ENCODE results near the gene TTBK2.

DNA sequence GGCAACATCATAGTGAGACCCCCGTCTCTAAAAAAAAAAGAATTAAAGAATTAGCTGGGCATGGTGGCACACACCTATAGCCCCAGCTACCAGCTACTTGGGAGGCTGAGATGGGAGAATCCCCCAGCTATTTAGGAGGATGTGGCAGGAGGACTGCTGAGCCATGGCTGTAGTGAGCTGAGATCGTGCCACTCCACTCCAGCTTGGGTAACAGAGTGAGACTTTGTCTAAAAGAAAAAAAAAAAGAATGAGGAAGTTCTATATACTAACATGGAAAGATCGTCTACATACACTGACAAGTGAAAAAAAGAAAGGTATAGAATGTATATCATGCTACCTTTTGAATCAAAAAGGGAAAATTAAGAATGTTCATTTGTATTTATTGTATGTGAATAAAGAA is 99.8 kb downstream of the TTBK2 start:
- no peak for TF ChIP-seq EZH2 (IDR thresholded peaks at IDR 0.05; ENCODE audit: borderline replicate concordance, insufficient read depth, low read length, poor library complexity, severe bottlenecking)
- no peak for TF ChIP-seq TAF1 (IDR thresholded peaks at IDR 0.05; ENCODE audit: low read depth)
- no peak for TF ChIP-seq POLR2AphosphoS5 (IDR thresholded peaks at IDR 0.05)
- TF ChIP-seq, protein P1, sequence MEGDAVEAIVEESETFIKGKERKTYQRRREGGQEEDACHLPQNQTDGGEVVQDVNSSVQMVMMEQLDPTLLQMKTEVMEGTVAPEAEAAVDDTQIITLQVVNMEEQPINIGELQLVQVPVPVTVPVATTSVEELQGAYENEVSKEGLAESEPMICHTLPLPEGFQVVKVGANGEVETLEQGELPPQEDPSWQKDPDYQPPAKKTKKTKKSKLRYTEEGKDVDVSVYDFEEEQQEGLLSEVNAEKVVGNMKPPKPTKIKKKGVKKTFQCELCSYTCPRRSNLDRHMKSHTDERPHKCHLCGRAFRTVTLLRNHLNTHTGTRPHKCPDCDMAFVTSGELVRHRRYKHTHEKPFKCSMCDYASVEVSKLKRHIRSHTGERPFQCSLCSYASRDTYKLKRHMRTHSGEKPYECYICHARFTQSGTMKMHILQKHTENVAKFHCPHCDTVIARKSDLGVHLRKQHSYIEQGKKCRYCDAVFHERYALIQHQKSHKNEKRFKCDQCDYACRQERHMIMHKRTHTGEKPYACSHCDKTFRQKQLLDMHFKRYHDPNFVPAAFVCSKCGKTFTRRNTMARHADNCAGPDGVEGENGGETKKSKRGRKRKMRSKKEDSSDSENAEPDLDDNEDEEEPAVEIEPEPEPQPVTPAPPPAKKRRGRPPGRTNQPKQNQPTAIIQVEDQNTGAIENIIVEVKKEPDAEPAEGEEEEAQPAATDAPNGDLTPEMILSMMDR (IDR thresholded peaks at IDR 0.05; ENCODE audit: poor library complexity, severe bottlenecking) = no peak
- TF ChIP-seq REST (IDR thresholded peaks at IDR 0.05; ENCODE audit: borderline replicate concordance) = no peak
- no peak for TF ChIP-seq EP300 (conservative IDR thresholded peaks at IDR 0.05; ENCODE audit: poor library complexity, severe bottlenecking)
- TF ChIP-seq SMC3 (conservative IDR thresholded peaks at IDR 0.05; ENCODE audit: poor library complexity) = no peak
- no peak for TF ChIP-seq RAD21 (conservative IDR thresholded peaks at IDR 0.05)
